HepG2 (cell line): Measurements from ENCODE around the gene P3R3URF. TPM values are rescaled to one million over a fixed set of nuclear protein-coding genes. Genes with fewer than 3 reads are reported as not detected.

Experiments
- HCFC1 ChIP-seq: fragments of 150-350 bp; IDR thresholded peaks from 2 replicates; pipeline ENCODE4 v1.6.1; 2014; ENCODE audit warnings: low read depth, low read length
- NFKBIZ ChIP-seq: IDR thresholded peaks from 2 replicates; pipeline ENCODE4 v1.6.1; 2018; ENCODE audit warnings: missing genetic modification reagents, missing compliant biosample characterization
- PHF21A ChIP-seq: sonication (generic); formaldehyde crosslinking; IDR thresholded peaks from 2 replicates; pipeline ENCODE4 v1.5.0; 2020; ENCODE audit warnings: mild to moderate bottlenecking, missing genetic modification reagents
- RFXANK ChIP-seq: IDR thresholded peaks from 2 replicates; pipeline ENCODE4 v1.6.1; 2016
- SMC3 ChIP-seq: IDR thresholded peaks from 2 replicates; pipeline ENCODE4 v1.6.1; 2011; ENCODE audit warnings: low read length, improper control_type of control experiment
- ZIK1 ChIP-seq: sonication (generic); formaldehyde crosslinking; IDR thresholded peaks from 2 replicates; pipeline ENCODE4 v1.5.0; 2020; ENCODE audit warnings: mild to moderate bottlenecking, low read depth, missing genetic modification reagents, borderline replicate concordance
- ZNF737 ChIP-seq: sonication (generic); formaldehyde crosslinking; IDR thresholded peaks from 2 replicates; pipeline ENCODE4 v1.5.0; 2020; ENCODE audit warnings: missing genetic modification reagents, mild to moderate bottlenecking, borderline replicate concordance
- polyA plus RNA-seq, 8 experiments: library from polyadenylated mRNA; depleted of rRNA in 3 of 8; stranded (reverse) in 7 of 8; unstranded in 1 of 8; fragments of >200 nt; fragmentation: Illumina TruSeq in 4 of 8; extraction: Trizol in 4 of 8; gene quantifications; 2 replicates each; pipeline versions ENCODE4 v1.2.1 to v1.2.3, GENCODE V29; 2011 to 2016; ENCODE audit warnings: low read depth in 4 of 8, missing spikeins in 1 of 8, mixed read lengths in 1 of 8; ENCODE audit not compliant: insufficient read depth in 1 of 8
- total RNA-seq, 5 experiments: library from RNA; depleted of rRNA; stranded (reverse); fragments of >200 nt; fragmentation: Illumina TruSeq; extraction: Trizol; gene quantifications; 2 replicates each; pipeline ENCODE4 v1.2.3, GENCODE V29; 2016; ENCODE audit warnings: low read depth in 1 of 5
- TF ChIP-seq, protein P1 (sequence below): sonication (generic); formaldehyde crosslinking; IDR thresholded peaks from 2 replicates; pipeline ENCODE4 v1.4.0; 2020; ENCODE audit warnings: missing genetic modification reagents
- TF ChIP-seq, protein P2 (sequence below), 2 experiments: fragments of 450-650 bp in 1 of 2; sonication (generic) in 1 of 2; formaldehyde crosslinking; IDR thresholded peaks; 2 replicates each; pipeline versions ENCODE4 v1.5.0 to v1.8.0; 2020 to 2022; ENCODE audit warnings: mild to moderate bottlenecking in 1 of 2, missing genetic modification reagents in 1 of 2
- TF ChIP-seq, protein P3 (sequence below): sonication (generic); formaldehyde crosslinking; IDR thresholded peaks from 2 replicates; pipeline ENCODE4 v1.4.0; 2020; ENCODE audit warnings: mild to moderate bottlenecking, low read depth, missing genetic modification reagents
- TF ChIP-seq, protein P4 (sequence below): sonication (generic); formaldehyde crosslinking; IDR thresholded peaks from 2 replicates; pipeline ENCODE4 v1.5.0; 2020; ENCODE audit warnings: missing genetic modification reagents, mild to moderate bottlenecking, borderline replicate concordance

P3R3URF gene
- total and polyA plus RNA-seq, 2 of the 13 experiments (the other 11 are each of a cell fraction or from before 2014, with no cell fraction given) = not detected

DNA sequence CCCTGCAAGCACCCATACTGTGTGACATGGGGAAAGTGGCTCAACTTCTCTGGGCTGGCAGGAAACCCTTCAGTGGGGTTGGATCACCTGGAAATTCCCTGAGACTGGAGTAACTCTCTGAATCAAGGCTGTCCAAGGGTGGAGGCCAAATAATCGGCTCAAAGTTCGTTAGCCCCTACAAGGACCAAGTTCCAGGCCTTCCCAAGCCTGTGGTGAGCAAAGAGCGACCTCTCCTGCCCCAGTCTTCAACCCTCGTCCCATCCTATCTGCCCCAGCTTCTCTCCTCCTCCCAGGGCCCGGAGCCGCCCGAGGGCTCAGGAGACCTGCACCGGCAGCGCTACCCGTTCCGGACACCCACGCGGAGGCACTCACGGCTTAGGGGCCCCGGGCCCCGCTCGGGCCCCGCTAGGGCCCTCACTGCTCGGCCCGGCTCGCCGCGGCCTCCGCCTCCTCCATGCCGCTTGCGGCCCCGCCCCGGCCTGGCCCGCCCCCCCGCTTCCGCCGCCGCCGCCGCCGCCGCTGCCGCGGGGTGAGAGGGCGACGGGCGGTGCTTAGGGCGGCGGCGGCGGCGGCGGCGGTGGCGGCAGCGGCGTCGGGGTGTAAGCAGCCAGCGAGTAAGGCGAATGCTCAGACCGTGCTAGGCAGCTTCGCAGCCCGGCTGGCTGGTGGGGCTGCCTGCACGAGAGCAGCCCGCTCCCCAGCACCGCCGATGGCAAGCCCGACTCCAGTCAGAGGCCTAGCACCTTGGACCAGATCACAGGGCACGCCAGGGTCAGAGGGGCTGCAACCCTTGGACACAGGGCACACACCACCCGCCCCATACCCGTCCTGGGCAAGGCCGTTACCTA lies 21.9 kb upstream of the P3R3URF start, which contains the start of gene POMGNT1 (continued):
- TF ChIP-seq, protein P1, sequence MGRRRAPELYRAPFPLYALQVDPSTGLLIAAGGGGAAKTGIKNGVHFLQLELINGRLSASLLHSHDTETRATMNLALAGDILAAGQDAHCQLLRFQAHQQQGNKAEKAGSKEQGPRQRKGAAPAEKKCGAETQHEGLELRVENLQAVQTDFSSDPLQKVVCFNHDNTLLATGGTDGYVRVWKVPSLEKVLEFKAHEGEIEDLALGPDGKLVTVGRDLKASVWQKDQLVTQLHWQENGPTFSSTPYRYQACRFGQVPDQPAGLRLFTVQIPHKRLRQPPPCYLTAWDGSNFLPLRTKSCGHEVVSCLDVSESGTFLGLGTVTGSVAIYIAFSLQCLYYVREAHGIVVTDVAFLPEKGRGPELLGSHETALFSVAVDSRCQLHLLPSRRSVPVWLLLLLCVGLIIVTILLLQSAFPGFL (CRISPR knock-in tag) = no peak
- TF ChIP-seq NFKBIZ (CRISPR knock-in tag) (no peak), ZNF737 (CRISPR knock-in tag) (no peak), RFXANK (CRISPR knock-in tag) (no peak), SMC3 (no peak), HCFC1 (no peak), ZIK1 (CRISPR knock-in tag) (0 out of 2 replicates have a peak, but pooled peaks have one; percentile 28), PHF21A (CRISPR knock-in tag) (no peak)
- TF ChIP-seq, protein P2, sequence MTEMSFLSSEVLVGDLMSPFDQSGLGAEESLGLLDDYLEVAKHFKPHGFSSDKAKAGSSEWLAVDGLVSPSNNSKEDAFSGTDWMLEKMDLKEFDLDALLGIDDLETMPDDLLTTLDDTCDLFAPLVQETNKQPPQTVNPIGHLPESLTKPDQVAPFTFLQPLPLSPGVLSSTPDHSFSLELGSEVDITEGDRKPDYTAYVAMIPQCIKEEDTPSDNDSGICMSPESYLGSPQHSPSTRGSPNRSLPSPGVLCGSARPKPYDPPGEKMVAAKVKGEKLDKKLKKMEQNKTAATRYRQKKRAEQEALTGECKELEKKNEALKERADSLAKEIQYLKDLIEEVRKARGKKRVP (CRISPR knock-in tag; IDR thresholded peaks at IDR 0.05) = no peak
- TF ChIP-seq, protein P3, sequence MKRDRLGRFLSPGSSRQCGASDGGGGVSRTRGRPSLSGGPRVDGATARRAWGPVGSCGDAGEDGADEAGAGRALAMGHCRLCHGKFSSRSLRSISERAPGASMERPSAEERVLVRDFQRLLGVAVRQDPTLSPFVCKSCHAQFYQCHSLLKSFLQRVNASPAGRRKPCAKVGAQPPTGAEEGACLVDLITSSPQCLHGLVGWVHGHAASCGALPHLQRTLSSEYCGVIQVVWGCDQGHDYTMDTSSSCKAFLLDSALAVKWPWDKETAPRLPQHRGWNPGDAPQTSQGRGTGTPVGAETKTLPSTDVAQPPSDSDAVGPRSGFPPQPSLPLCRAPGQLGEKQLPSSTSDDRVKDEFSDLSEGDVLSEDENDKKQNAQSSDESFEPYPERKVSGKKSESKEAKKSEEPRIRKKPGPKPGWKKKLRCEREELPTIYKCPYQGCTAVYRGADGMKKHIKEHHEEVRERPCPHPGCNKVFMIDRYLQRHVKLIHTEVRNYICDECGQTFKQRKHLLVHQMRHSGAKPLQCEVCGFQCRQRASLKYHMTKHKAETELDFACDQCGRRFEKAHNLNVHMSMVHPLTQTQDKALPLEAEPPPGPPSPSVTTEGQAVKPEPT = no peak
- TF ChIP-seq, protein P4, sequence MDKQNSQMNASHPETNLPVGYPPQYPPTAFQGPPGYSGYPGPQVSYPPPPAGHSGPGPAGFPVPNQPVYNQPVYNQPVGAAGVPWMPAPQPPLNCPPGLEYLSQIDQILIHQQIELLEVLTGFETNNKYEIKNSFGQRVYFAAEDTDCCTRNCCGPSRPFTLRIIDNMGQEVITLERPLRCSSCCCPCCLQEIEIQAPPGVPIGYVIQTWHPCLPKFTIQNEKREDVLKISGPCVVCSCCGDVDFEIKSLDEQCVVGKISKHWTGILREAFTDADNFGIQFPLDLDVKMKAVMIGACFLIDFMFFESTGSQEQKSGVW (CRISPR knock-in tag) = no peak
